ENCODE results near the gene ERCC3. TPM values are rescaled to one million over a fixed set of nuclear protein-coding genes. Genes with fewer than 3 reads are reported as not detected.
A peak's percentile ranks its signal among the peaks of the same experiment; 100 is the strongest.
"Not testable (repeated sequence)": the region's sequence is repeated elsewhere in the genome, so short reads cannot be mapped to it uniquely, and the experiment has no call there.

ERCC3 gene
- total and polyA plus RNA-seq, 2 donors = 31.2 to 36.9 TPM

DNA sequence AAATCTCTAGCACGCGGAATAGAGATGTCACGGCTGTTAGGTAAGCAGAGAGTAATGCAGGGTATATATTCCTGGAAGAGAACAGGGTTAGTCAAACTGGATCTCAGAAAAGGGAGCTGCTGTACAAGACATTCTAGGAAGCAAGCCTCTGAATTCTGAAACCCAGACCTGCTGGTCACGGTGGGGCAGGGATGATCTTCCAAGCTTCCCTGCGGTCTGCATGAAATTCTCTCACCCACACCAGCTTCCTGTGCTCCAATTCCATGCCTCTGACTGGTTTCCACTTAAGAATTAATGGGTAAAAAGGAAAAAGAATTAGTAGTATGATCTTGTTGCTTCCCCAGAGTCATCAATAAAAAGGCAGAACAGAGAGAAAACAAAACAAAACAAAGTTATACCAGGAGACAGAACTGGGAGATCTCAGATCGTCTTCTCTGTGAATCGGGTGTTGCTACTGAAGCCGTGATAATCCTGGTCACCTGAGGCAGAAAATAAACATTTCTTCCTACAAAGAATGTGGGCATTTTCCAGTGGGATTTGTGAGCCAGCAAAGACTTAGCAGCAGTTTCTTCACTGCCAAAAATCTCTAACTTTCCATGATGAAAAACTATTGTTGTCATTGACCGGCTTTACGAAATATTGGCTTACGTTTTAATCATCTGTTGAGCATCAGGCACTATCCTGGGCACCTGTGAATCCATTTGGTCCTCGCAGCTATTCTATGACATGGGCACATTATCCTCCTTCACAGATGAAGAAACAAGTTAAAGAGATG lies 68.6 kb downstream of the ERCC3 start:
- peaks cover 0 to 4% of the 10 kb centered on the region in 2 donors for H3K9me3 ChIP-seq (ENCODE audit: control insufficient read depth in 2 of 2, insufficient read depth in 1 of 2, low read length in 1 of 2)
- no peak for DNase-seq (ENCODE audit: low read depth in 6 of 9, low spot score in 9 of 9)
- H3K27me3 ChIP-seq (ENCODE audit: control insufficient read depth in 2 of 2, insufficient read depth in 1 of 2, low read length in 1 of 2) = peaks cover 24 to 60% of the 10 kb centered on the region in 2 donors
- WGBS = 83% methylated on average over 12 of the region's 12 CpGs
- H3K4me1 ChIP-seq (ENCODE audit: control insufficient read depth in 2 of 2, insufficient read depth in 2 of 2, low read length in 2 of 2) = no peaks in the 10 kb centered on the region
- H3K4me3 ChIP-seq (ENCODE audit: low read length in 2 of 2) = no peak overlapping the region
- no peaks in the 10 kb centered on the region for H3K36me3 ChIP-seq (ENCODE audit: control insufficient read depth in 2 of 2, insufficient read depth in 2 of 2, low read length in 1 of 2)
- H3K27ac ChIP-seq (ENCODE audit: low read depth in 1 of 2, low read length in 1 of 2) = no peak overlapping the region

DNA sequence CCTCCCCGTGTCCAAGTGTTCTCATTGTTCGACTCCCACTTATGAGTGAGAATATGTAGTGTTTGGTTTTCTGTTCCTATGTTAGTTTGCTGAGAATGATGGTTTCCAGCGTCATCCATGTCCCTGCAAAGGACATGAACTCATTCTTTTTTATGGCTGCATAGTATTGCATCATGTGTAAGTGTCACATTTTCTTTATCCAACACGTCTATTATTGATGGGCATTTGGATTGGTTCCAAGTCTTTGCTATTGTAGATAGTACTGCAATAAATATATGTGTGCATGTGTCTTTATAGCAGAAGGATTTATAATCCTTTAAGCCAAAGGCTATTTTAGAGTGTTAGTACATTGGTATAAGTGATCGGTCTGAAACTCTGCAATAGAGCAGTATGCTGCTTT lies 69.8 kb downstream of the ERCC3 start:
- H3K4me3 ChIP-seq (ENCODE audit: low read length in 2 of 2); H3K27ac ChIP-seq (ENCODE audit: low read depth in 1 of 2, low read length in 1 of 2); DNase-seq (ENCODE audit: low read depth in 6 of 9, low spot score in 9 of 9); H3K4me1 ChIP-seq (ENCODE audit: control insufficient read depth in 2 of 2, insufficient read depth in 2 of 2, low read length in 2 of 2); H3K36me3 ChIP-seq (ENCODE audit: control insufficient read depth in 2 of 2, insufficient read depth in 2 of 2, low read length in 1 of 2); H3K9me3 ChIP-seq (ENCODE audit: control insufficient read depth in 2 of 2, insufficient read depth in 1 of 2, low read length in 1 of 2): not testable (repeated sequence)
- WGBS = 91% methylated on average over 5 of the region's 5 CpGs
- H3K27me3 ChIP-seq (ENCODE audit: control insufficient read depth in 2 of 2, insufficient read depth in 1 of 2, low read length in 1 of 2) = peaks cover 36 to 72% of the 10 kb centered on the region in 2 donors

- WGBS = 25% methylated on average over 31 of the region's 31 CpGs
- H3K4me1 ChIP-seq (ENCODE audit: control insufficient read depth in 2 of 2, insufficient read depth in 2 of 2, low read length in 2 of 2) = peaks cover 6 to 12% of the 10 kb centered on the region in 2 donors
- no peak overlapping the region for H3K27ac ChIP-seq (ENCODE audit: low read depth in 1 of 2, low read length in 1 of 2)
- no peaks in the 10 kb centered on the region for H3K36me3 ChIP-seq (ENCODE audit: control insufficient read depth in 2 of 2, insufficient read depth in 2 of 2, low read length in 1 of 2)
- peaks cover 0 to 7% of the 10 kb centered on the region in 2 donors for H3K9me3 ChIP-seq (ENCODE audit: control insufficient read depth in 2 of 2, insufficient read depth in 1 of 2, low read length in 1 of 2)
- DNase-seq (ENCODE audit: low read depth in 6 of 9, low spot score in 9 of 9) = no peak
- H3K4me3 ChIP-seq (ENCODE audit: low read length in 2 of 2) = no peak overlapping the region
- H3K27me3 ChIP-seq (ENCODE audit: control insufficient read depth in 2 of 2, insufficient read depth in 1 of 2, low read length in 1 of 2) = peaks cover 58 to 86% of the 10 kb centered on the region in 2 donors
These were observed 73.0 kb downstream of the ERCC3 start for GRCh38 chr2:127220768-127221527.

DNA sequence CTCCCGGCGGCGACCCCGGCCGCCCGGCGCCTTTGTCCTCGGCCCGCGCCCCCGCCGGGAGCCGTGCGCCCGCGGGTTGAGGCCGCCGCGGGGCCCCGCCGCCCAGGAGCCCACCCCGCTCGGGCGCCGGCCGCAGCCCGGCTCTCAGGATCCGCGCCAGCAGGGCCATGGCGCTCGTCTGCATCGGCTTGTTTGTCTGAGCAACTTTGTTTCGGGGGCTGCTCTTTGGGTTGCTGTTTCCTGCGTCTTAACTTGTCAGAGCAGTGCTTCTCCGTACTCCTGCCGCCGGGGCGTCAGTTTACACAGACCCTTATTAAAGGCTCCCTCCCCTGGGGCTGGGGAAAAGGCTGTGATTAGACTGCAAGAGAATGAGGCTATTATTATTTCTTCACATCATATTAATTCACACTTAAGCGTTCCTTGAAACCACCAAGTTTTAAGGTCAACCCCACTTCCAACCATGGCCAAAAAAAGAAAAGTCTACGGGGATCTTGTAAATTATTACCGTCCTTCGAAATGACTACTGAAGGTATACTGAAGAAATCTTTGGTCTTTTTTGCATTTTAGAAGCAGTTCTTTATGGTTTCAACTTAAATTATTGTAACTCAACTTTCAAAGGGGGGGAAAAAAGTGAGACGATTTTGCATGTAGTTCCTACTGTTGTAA lies 73.7 kb downstream of the ERCC3 start, which contains the start of gene CYP27C1:
Gene CYP27C1, minus strand, starts transcription at position 198 of the 666 bp plus-strand sequence. Its CDS starts 29 bp downstream, at position 169.
- Histone ChIP-seq H3K4me1 (ENCODE audit: control insufficient read depth in 2 of 2, insufficient read depth in 2 of 2, low read length in 2 of 2) (peaks cover 6 to 12% of the 10 kb centered on the region in 2 donors), H3K27me3 (ENCODE audit: control insufficient read depth in 2 of 2, insufficient read depth in 1 of 2, low read length in 1 of 2) (peaks cover 57 to 79% of the 10 kb centered on the region in 2 donors), H3K9me3 (ENCODE audit: control insufficient read depth in 2 of 2, insufficient read depth in 1 of 2, low read length in 1 of 2) (peaks cover 0 to 7% of the 10 kb centered on the region in 2 donors), H3K36me3 (ENCODE audit: control insufficient read depth in 2 of 2, insufficient read depth in 2 of 2, low read length in 1 of 2) (no peaks in the 10 kb centered on the region), H3K4me3 (ENCODE audit: low read length in 2 of 2) (peak within 1 kb of the TSS; percentile 10 to 43), H3K27ac (ENCODE audit: low read depth in 1 of 2, low read length in 1 of 2) (no peak within 1 kb of the TSS)
- WGBS = under 1% methylated on average over 43 of the region's 43 CpGs
- peak in 2 of 9 donors; percentile 28 to 48 for DNase-seq (ENCODE audit: low read depth in 6 of 9, low spot score in 9 of 9)

DNA sequence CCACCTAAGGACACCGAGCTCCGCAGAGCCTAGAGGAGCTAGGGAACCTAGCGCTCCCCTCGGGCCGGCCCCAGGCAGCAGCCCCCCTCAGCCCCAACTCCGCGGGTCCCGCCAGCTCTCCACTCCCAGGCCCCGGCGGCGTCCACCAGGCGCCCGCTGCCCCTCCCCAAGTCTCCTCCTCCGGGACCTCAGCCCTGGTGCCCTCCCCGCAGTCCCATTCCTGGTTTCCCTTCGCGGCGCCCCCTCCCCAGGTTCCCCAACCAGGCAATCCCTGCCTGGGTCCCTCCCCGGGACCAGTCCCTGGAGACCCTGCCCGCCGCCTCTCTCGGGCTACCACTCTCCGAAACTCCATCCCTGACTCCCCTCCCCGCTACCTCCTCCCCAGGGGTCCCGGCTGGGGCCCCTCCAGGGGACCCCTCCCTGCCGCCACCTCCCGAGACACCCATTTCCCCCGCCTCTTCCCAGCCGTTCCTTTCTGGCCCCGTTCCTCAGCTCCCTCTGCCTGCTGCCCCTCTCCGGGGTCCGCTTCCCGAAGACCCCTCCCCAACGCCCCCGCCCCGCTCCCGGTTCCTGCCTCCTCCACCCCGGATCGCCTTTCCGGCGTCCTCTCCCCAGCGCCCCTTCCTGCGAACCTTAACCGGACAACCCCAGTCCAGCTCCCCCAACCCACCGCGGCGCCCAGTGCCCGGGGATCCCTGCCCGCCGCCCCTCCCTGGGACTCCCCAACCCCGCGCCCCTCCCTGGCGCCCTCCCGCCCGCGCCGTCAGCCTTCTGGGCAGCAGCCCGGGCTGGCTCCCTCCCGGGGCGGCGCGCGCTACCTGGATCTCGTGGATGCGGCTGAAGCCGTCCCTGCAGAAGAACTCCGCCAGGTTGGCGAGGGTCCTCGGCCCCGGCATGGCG lies 74.5 kb downstream of the ERCC3 start:
- H3K27me3 ChIP-seq (ENCODE audit: control insufficient read depth in 2 of 2, insufficient read depth in 1 of 2, low read length in 1 of 2) = peaks cover 57 to 73% of the 10 kb centered on the region in 2 donors
- 2% methylated on average over 71 of the region's 71 CpGs for WGBS
- no peak for DNase-seq (ENCODE audit: low read depth in 6 of 9, low spot score in 9 of 9)

GRCh38 chr2:127218812-127219170 lies 75.2 kb downstream of the ERCC3 start:
- Histone ChIP-seq H3K27ac (ENCODE audit: low read depth in 1 of 2, low read length in 1 of 2) (no peak overlapping the region), H3K27me3 (ENCODE audit: control insufficient read depth in 2 of 2, insufficient read depth in 1 of 2, low read length in 1 of 2) (peaks cover 57 to 73% of the 10 kb centered on the region in 2 donors)
- WGBS = 3% methylated on average over 35 of the region's 35 CpGs

More for the DNA sequence above, 74.5 kb downstream of the ERCC3 start:
- peaks cover 6 to 12% of the 10 kb centered on the region in 2 donors for H3K4me1 ChIP-seq (ENCODE audit: control insufficient read depth in 2 of 2, insufficient read depth in 2 of 2, low read length in 2 of 2)
- no peaks in the 10 kb centered on the region for H3K36me3 ChIP-seq (ENCODE audit: control insufficient read depth in 2 of 2, insufficient read depth in 2 of 2, low read length in 1 of 2)
- H3K9me3 ChIP-seq (ENCODE audit: control insufficient read depth in 2 of 2, insufficient read depth in 1 of 2, low read length in 1 of 2) = peaks cover 0 to 7% of the 10 kb centered on the region in 2 donors
- no peak overlapping the region for H3K27ac ChIP-seq (ENCODE audit: low read depth in 1 of 2, low read length in 1 of 2)
- peak overlapping the region; percentile 10 to 43 for H3K4me3 ChIP-seq (ENCODE audit: low read length in 2 of 2)

GRCh38 chr2:127217470-127218325 lies 76.2 kb downstream of the ERCC3 start:
- WGBS = 77% methylated on average over 14 of the region's 14 CpGs
- H3K9me3 ChIP-seq (ENCODE audit: control insufficient read depth in 2 of 2, insufficient read depth in 1 of 2, low read length in 1 of 2) = peaks cover 0 to 7% of the 10 kb centered on the region in 2 donors
- no peak overlapping the region for H3K4me3 ChIP-seq (ENCODE audit: low read length in 2 of 2)
- no peak for DNase-seq (ENCODE audit: low read depth in 6 of 9, low spot score in 9 of 9)
- H3K36me3 ChIP-seq (ENCODE audit: control insufficient read depth in 2 of 2, insufficient read depth in 2 of 2, low read length in 1 of 2) = no peaks in the 10 kb centered on the region
- H3K27ac ChIP-seq (ENCODE audit: low read depth in 1 of 2, low read length in 1 of 2) = no peak overlapping the region
- H3K27me3 ChIP-seq (ENCODE audit: control insufficient read depth in 2 of 2, insufficient read depth in 1 of 2, low read length in 1 of 2) = peaks cover 54 to 63% of the 10 kb centered on the region in 2 donors
- peaks cover 6 to 12% of the 10 kb centered on the region in 2 donors for H3K4me1 ChIP-seq (ENCODE audit: control insufficient read depth in 2 of 2, insufficient read depth in 2 of 2, low read length in 2 of 2)

More at GRCh38 chr2:127218812-127219170, 75.2 kb downstream of the ERCC3 start:
- Histone ChIP-seq H3K4me3 (ENCODE audit: low read length in 2 of 2) (peak overlapping the region; percentile 10 to 43), H3K36me3 (ENCODE audit: control insufficient read depth in 2 of 2, insufficient read depth in 2 of 2, low read length in 1 of 2) (no peaks in the 10 kb centered on the region), H3K9me3 (ENCODE audit: control insufficient read depth in 2 of 2, insufficient read depth in 1 of 2, low read length in 1 of 2) (peaks cover 0 to 7% of the 10 kb centered on the region in 2 donors), H3K4me1 (ENCODE audit: control insufficient read depth in 2 of 2, insufficient read depth in 2 of 2, low read length in 2 of 2) (peaks cover 6 to 12% of the 10 kb centered on the region in 2 donors)
- DNase-seq (ENCODE audit: low read depth in 6 of 9, low spot score in 9 of 9) = no peak

Measured in thymus (tissue), 11 donors.